Endothelial cell of hepatic sinusoid (primary cell): ENCODE results near the gene TFEB.

ENCODE experiments used
- in situ Hi-C: cut with HindIII; loops from 2 replicates; pipeline ENCODE4 v1.10.0; 2017; ENCODE audit warnings: low sequenced_read_pairs

Gene TFEB

DNA sequence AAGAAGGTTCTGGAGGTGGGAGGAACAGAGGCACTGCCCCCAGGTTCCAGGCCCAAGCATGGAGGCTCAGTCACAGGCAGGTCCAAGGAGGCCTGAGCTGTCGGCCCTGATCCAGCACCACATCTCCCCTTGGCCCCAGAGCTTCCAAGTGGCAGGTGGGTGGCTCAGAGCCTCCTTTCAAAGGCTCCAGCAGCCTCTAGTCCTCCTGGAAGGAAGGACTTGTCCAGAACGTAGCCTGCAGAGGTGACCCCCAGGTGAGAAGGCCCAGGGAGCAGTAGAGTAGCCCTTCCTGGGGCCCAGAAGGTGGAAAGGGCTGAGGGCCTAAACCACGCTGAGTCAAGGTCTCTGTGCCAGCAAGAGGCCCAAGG, 7.7 kb downstream of the TFEB start:
- in situ Hi-C loops = no loop called here

- in situ Hi-C loops = no loop called here
These were observed 8.5 kb downstream of the TFEB start for GRCh38 chr6:41726876-41727275.

DNA sequence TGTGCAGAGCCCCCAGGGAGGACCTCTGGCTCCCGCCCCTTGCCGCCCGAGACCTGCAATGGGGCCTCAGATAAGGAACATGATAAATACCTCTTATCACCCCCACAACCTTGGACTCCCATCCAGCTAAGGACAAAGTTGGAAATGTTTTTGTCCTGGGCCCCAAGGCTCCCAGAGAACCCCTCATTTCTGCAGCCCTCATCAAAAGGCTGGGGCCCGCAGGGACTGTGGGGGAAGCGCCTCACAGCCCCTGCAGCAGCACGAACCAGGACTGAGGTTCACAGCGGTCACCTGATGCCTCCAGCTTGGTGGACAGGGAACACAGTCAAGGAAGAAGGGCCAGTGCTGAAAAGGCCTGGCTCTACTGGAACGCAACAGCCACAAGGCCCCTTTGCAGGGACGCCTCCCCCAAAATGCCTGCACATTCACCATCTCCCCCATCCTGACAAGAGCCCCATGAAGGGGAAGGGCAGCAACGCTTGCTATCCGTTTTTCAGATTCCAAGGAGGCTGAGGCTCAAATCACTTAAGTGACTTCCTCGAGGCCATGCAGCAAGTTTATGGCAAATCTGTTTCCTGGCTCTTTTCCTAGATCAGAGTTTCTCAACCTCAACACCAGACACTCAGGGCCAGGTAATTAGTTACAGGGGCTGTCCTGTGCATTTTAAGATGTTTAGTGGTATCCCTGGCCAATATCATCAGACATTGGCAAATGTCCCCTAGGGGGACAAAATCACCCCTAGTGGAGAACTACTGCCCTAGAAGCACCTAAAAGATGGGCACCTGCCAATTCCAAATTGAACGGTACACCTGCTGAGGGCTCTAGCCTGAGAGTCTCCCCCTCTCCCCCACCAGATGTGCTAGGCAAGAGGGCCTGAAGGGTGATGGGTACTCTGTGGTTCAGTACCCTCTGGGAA, 10.6 kb downstream of the TFEB start:
- in situ Hi-C loops = no loop called here

DNA sequence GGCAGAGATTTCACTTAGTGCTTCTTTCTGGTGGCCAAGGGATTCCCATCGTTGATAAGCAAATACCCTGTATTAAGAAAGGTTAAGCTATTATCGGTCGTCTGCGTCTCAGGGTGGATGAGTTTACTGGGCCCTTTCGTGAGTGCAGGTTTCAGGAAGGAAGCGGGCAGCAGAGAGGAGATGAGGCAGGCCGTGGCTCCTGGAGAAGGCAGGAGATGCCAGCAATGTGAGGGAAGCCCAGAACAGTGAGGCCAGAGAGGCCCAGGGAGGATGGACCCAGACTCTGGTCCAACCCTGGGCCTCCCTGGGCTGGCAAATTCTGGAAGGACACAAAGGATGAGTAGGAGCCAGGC, 11.2 kb downstream of the TFEB start:
- in situ Hi-C loops = no loop called here

- in situ Hi-C loops = no loop called here
These were observed 11.7 kb downstream of the TFEB start for GRCh38 chr6:41723530-41724227.

DNA sequence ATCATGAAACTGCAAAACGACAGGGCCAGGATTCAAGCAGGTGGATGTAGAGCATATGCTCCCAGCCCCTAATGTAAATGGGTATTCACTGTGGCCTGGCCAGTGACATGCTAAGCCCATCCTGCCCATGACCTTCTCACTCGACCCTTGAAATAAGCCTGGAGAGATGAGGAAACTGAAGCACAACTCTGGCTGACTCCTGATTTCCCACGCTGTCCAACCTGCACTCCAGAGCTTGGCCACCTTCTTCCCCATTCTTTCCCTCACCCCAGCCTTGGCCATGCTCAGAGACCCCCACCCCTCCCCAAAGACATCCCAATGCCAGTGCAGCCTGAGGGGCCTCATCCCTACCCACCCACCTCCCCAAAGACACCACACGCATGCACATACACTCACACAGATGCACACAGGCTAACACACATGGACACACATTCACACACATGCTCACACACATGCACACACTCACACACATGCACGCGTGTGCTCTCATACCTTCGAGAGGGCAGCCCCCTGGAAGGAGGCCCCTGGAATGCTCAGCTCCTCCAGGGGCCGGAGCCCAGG, 12.4 kb downstream of the TFEB start:
- in situ Hi-C loops = no loop called here

DNA sequence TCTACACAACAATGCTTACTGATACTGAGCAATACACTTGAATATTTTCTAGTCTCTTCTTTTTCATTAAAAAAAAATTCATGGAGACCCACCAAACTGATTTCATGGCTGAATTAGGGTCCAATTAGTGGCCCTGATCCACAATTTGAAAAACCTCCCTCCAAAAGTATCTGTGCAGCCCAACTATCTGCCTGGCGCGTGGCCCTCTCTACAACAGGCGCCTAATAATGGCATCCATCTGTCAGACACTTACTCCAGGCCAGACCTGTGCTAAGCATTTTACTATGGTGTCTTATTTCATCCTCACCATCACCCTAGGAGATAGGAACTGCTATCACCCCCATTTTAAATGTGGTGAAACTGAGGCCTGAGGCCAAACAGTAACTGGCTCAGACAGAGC, 14.0 kb downstream of the TFEB start:
- in situ Hi-C loops = no loop called here

GRCh38 chr6:41720783-41721182, 14.6 kb downstream of the TFEB start:
- in situ Hi-C loops = no loop called here

DNA sequence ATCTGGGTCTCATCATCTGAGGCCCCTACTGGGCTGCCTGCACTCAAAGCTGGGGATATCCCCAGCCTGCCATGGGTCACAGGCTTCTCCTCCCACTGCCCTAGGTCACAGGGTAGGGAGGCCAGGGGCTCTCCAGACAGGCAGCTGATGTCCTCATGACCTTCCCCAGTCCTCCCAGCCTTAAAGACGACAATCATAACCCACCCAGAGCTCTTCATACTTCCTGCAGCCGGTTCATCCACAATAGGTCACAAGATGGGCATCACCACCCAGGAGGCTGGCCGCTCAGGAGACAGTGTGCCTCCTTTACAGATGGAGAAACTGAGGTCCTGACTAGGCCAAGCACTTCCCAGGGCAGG, 15.2 kb downstream of the TFEB start:
- in situ Hi-C loops = no loop called here

- in situ Hi-C loops = loop anchor here (5.0 kb wide), 1 partner anchor 68 kb away; the partner anchor contains the start of gene TOMM6
These were observed 15.8 kb downstream of the TFEB start for GRCh38 chr6:41719436-41720261.

- in situ Hi-C loops = loop anchor here (5.0 kb wide), 1 partner anchor 68 kb away; the partner anchor contains the start of gene TOMM6
These were observed 16.6 kb downstream of the TFEB start for GRCh38 chr6:41718828-41719227.

DNA sequence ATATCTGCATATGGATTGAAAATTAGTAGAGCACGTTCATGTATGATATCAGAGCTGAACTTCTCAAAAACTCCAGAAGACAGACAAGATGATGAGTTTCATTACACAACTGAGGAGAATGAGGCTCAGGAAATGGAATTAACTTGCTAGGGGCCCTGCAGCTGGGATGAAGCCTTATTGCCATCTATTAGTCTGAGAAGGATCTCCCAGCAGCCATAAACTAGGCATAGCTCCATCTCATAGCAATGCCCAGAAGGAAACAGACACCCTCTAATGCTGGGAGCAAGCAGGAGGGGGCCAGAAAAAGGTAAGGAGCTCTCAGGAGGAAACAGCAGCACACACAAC, 18.0 kb downstream of the TFEB start:
- in situ Hi-C loops = loop anchor here (5.0 kb wide), 1 partner anchor 70 kb away; the partner anchor contains the start of gene TOMM6

- in situ Hi-C loops = loop anchor here (5.0 kb wide), 1 partner anchor 71 kb away; the partner anchor contains the start of gene TOMM6
These were observed 18.7 kb downstream of the TFEB start for GRCh38 chr6:41716516-41717391.

DNA sequence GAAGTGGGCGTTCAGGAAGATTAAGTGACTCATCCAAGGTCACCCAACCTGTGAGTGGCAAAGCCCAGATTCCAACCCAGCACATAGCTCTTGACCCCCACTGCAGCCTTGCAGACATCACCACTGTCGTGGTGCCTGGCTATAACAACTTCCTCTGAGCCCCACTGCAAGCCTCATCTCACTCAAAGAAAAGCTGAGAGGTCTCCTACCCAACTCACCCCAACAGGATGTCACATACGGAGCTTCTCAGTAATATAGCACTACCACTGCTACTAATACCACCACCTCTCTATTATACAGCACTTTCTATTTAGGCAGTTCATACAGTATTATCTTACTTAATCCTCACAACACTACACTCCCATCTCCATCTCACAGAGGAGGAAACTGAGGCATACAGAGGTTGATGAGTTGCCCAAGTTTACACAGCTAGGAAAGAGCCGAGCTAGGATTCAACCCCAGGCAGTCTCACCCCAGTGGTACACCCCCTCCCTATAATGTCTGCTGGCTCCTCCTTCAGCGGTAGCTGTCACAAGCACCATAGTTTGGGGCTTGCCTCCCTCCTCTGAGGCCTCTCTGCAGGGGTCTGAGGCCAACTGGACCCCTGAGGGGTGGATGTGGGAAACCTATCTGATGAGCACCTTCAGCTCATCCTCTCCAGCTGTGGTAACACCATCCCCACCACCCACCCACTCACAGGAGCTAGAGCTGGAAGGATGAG, 19.5 kb downstream of the TFEB start:
- in situ Hi-C loops = loop anchor here (5.0 kb wide), 1 partner anchor 71 kb away; the partner anchor contains the start of gene TOMM6

DNA sequence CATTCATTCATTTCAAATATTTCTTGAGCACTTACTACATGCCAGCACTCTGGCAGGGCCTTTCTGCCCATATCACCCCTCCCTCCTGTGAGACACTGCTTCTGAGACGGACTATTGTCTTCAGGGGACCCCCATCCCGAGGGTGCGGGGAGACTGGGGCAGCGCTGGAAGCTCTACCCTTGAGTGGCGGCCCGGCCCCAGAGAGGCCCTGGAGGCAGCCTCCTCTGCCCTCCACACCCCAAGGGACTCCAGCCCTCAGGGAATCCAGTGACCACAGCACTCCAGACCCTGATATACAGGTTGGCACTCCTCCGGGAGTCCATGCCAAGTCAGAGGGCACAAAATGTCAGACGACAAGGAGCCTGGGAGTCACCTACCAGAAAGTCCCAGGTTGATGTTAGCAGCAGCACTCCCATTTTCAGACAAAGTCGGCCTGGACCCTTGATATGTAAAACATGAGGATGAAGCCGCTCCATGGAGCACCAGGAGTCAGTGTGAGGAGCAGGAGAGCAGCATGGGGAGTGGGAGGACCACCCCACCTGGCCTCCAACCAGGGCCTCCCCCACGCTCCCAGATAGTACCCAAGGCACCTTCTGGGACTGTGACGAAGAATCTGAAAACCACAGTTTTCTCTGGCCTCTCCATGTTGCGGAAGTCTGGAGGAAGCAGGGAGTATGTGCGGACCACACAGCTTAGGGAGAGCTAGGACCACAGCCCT, 20.7 kb downstream of the TFEB start:
- in situ Hi-C loops = loop anchor here (5.0 kb wide), 1 partner anchor 73 kb away; the partner anchor contains the start of gene TOMM6

GRCh38 chr6:41713650-41714291, 21.6 kb downstream of the TFEB start:
- in situ Hi-C loops = no loop called here

GRCh38 chr6:41713159-41713649, 22.2 kb downstream of the TFEB start:
- in situ Hi-C loops = no loop called here

DNA sequence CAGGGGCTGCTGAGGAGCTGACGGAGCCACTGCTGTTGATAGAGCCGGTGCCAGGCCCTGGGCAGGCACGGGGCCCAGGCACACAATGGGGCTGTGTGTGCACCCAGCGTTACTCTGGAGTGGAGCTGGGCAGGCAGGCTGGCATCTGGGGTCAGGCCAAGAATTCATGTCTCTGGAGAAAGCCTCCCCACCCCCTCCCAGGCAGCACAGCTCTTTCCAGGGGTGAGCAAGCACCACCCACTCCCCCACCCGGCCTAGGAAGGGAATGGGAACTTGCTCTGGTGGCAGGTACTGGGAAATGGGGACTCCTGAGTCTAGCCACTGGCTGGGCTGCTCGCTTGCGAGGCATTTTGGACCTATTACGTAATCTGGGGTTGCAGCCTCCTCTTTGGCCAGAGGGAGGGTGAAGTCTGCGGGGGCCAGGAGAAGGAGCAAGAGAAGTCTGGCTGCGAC, 22.7 kb downstream of the TFEB start:
- in situ Hi-C loops = no loop called here
